Ishikawa (cell line): ENCODE measurements around the gene ABCB9.

Source experiments
- CEBPB ChIP-seq: IDR thresholded peaks from 2 replicates; pipeline ENCODE4 v1.6.1; 2012
- CREB1 ChIP-seq: IDR thresholded peaks from 2 replicates; pipeline ENCODE4 v1.6.1; 2012; ENCODE audit warnings: low read depth
- EGR1 ChIP-seq: IDR thresholded peaks from 2 replicates; pipeline ENCODE4 v1.6.1; 2012
- EP300 ChIP-seq: IDR thresholded peaks from 2 replicates; pipeline ENCODE4 v1.6.1; 2012; ENCODE audit warnings: borderline replicate concordance
- FOXM1 ChIP-seq: IDR thresholded peaks from 2 replicates; pipeline ENCODE4 v1.6.1; 2012; ENCODE audit warnings: low read depth, borderline replicate concordance
- TAF1 ChIP-seq: IDR thresholded peaks from 2 replicates; pipeline ENCODE4 v1.6.1; 2012; ENCODE audit warnings: low read depth, mild to moderate bottlenecking
- TF ChIP-seq, protein P1 (sequence below): IDR thresholded peaks from 2 replicates; pipeline ENCODE4 v1.6.1; 2012

- no peak for TF ChIP-seq CREB1
- no peak for TF ChIP-seq EP300
- TF ChIP-seq, protein P1, sequence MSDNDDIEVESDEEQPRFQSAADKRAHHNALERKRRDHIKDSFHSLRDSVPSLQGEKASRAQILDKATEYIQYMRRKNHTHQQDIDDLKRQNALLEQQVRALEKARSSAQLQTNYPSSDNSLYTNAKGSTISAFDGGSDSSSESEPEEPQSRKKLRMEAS, result no peak
- TF ChIP-seq FOXM1, result no peak
- TF ChIP-seq CEBPB, result no peak
- TF ChIP-seq TAF1, result no peak
- TF ChIP-seq EGR1, result no peak
Measured at GRCh38 chr12:122965321-122965751, 927 bp downstream of the ABCB9 start.
